PC-3 (cell line): ENCODE results near the gene TUBB2B. TPM values are rescaled to one million over a fixed set of nuclear protein-coding genes. Genes with fewer than 3 reads are reported as not detected.

Experiments
- ATAC-seq: fragments of 200-7000 bp; cut with Tn5 transposase; 2 replicates; pipeline ENCODE4 v1.9.1; 2020; ENCODE audit warnings: mild to moderate bottlenecking, moderate library complexity
- BruUV-seq: library from RNA; stranded (reverse); fragments of 400-500 nt; replicated peaks from 2 replicates; lab custom pipeline; 2021; lab: Mats Ljungman, UMichigan
- CTCF ChIA-PET: fragments of 300-600 bp; sonication (Branson Sonifier 250); formaldehyde crosslinking; loops from one replicate; lab custom pipeline; 2022; ENCODE audit warnings: antibody characterized with exemption; lab: Charles Lee
- POLR2A ChIA-PET: fragments of 300-600 bp; sonication (Branson Sonifier 250); formaldehyde crosslinking; loops from one replicate; lab custom pipeline; 2022; ENCODE audit warnings: antibody characterized with exemption; ENCODE audit not compliant: unreplicated experiment; lab: Charles Lee
- DNase-seq: peaks from one replicate; pipeline ENCODE4 v3.0.0-alpha.2; 2015
- H2AFZ ChIP-seq: fragments of 300-600 bp; sonication (generic); 2 replicates; pipeline ENCODE4 v1.6.0; 2016; ENCODE audit warnings: antibody characterized with exemption, low read length
- H3F3A ChIP-seq: fragments of 300-600 bp; sonication (generic); one replicate; pipeline ENCODE4 v1.6.0; 2017; ENCODE audit warnings: antibody characterized with exemption, low read length, control low read depth, mild to moderate bottlenecking; ENCODE audit not compliant: unreplicated experiment
- H3K27ac ChIP-seq: fragments of 300-600 bp; sonication (generic); 2 replicates; pipeline ENCODE4 v1.5.1; 2016; ENCODE audit warnings: mild to moderate bottlenecking, low read length
- H3K27me3 ChIP-seq: fragments of 300-600 bp; sonication (generic); 2 replicates; pipeline ENCODE4 v1.6.1; 2016; ENCODE audit warnings: low read length, mixed read lengths
- H3K36me3 ChIP-seq: fragments of 300-600 bp; sonication (generic); 2 replicates; pipeline ENCODE4 v1.6.1; 2016; ENCODE audit warnings: low read depth, mixed run types, low read length, mixed read lengths
- H3K4me1 ChIP-seq: fragments of 300-600 bp; sonication (generic); 2 replicates; pipeline ENCODE4 v1.5.1; 2016; ENCODE audit warnings: low read length; ENCODE audit not compliant: insufficient read depth
- H3K4me2 ChIP-seq: fragments of 300-600 bp; sonication (generic); 2 replicates; pipeline ENCODE4 v1.6.0; 2016; ENCODE audit warnings: low read length
- H3K4me3 ChIP-seq: fragments of 300-600 bp; sonication (generic); 2 replicates; pipeline ENCODE4 v1.5.1; 2016; ENCODE audit warnings: mild to moderate bottlenecking, low read length, mixed read lengths
- H3K79me2 ChIP-seq: fragments of 300-600 bp; sonication (generic); 2 replicates; pipeline ENCODE4 v1.6.1; 2017; ENCODE audit warnings: low read length, mixed read lengths
- H3K9ac ChIP-seq: fragments of 300-600 bp; sonication (generic); 2 replicates; pipeline ENCODE4 v1.6.0; 2016; ENCODE audit warnings: mild to moderate bottlenecking, low read length
- H3K9me2 ChIP-seq: fragments of 300-600 bp; sonication (generic); replicated peaks from 2 replicates; pipeline ENCODE4 v1.6.1; 2016; ENCODE audit warnings: mixed run types, low read length, mixed read lengths
- H3K9me3 ChIP-seq: fragments of 300-600 bp; sonication (generic); 2 replicates; pipeline ENCODE4 v1.6.1; 2016; ENCODE audit warnings: low read length, mixed read lengths
- H4K20me1 ChIP-seq: fragments of 300-600 bp; sonication (generic); 2 replicates; pipeline ENCODE4 v1.6.1; 2016; ENCODE audit warnings: low read length, mixed read lengths
- EZH2 ChIP-seq: fragments of 300-600 bp; sonication (generic); IDR thresholded peaks from one replicate; pipeline ENCODE4 v1.6.1; 2017; ENCODE audit warnings: antibody characterized with exemption, mild to moderate bottlenecking, low read length; ENCODE audit not compliant: unreplicated experiment
- EZH2phosphoT487 ChIP-seq: fragments of 300-600 bp; sonication (generic); IDR thresholded peaks from 2 replicates; pipeline ENCODE4 v1.6.1; 2018; ENCODE audit warnings: mild to moderate bottlenecking, antibody characterized with exemption, low read length, borderline replicate concordance
- intact Hi-C: fragments of 100-400 bp; cut with micrococcal nuclease; formaldehyde crosslinking; loops from 2 replicates; pipeline ENCODE4 v1.9.0; 2023
- total RNA-seq: library from RNA; depleted of rRNA; stranded (reverse); fragments of >200 nt; gene quantifications from 2 replicates; pipeline ENCODE4 v1.2.3, GENCODE V29; 2014
- TF ChIP-seq, protein P1 (sequence below): fragments of 300-600 bp; sonication (generic); conservative IDR thresholded peaks from 2 replicates; pipeline ENCODE4 v1.5.1; 2017; ENCODE audit warnings: antibody characterized with exemption, low read depth, mild to moderate bottlenecking, low read length

Gene TUBB2B
- total RNA-seq, 1 experiment from 2014 or later, result 6.5 TPM

- H3K27me3 ChIP-seq, result no peaks in the 10 kb centered on the region
- H3K9me3 ChIP-seq, result no peaks in the 10 kb centered on the region
- no peaks in the 10 kb centered on the region for H3K4me1 ChIP-seq
- no peaks in the 10 kb centered on the region for H3K9me2 ChIP-seq
- no peak overlapping the region for H3K4me2 ChIP-seq
- no peak for ATAC-seq
- H2AFZ ChIP-seq, result no peak overlapping the region
- BruUV-seq, result no TSS peak
- intact Hi-C loops, result no loop called here
- DNase-seq, result no peak
- TF ChIP-seq EZH2phosphoT487 (no peak), EZH2 (no peak)
- TF ChIP-seq, protein P1, sequence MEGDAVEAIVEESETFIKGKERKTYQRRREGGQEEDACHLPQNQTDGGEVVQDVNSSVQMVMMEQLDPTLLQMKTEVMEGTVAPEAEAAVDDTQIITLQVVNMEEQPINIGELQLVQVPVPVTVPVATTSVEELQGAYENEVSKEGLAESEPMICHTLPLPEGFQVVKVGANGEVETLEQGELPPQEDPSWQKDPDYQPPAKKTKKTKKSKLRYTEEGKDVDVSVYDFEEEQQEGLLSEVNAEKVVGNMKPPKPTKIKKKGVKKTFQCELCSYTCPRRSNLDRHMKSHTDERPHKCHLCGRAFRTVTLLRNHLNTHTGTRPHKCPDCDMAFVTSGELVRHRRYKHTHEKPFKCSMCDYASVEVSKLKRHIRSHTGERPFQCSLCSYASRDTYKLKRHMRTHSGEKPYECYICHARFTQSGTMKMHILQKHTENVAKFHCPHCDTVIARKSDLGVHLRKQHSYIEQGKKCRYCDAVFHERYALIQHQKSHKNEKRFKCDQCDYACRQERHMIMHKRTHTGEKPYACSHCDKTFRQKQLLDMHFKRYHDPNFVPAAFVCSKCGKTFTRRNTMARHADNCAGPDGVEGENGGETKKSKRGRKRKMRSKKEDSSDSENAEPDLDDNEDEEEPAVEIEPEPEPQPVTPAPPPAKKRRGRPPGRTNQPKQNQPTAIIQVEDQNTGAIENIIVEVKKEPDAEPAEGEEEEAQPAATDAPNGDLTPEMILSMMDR, result no peak
- POLR2A ChIA-PET, result interaction anchor here (0.6 kb wide), 1 partner anchor 126 kb away, joined by 7 read pairs; no protein-coding TSS in a partner anchor
- no peak overlapping the region for H3K27ac ChIP-seq
- H4K20me1 ChIP-seq, result no peaks in the 10 kb centered on the region
- no peaks in the 10 kb centered on the region for H3K36me3 ChIP-seq
- no peaks in the 10 kb centered on the region for H3F3A ChIP-seq
- H3K4me3 ChIP-seq, result no peak overlapping the region
- CTCF ChIA-PET, result no interaction called here
- no peaks in the 10 kb centered on the region for H3K79me2 ChIP-seq
- no peak overlapping the region for H3K9ac ChIP-seq
Observed at GRCh38 chr6:3194535-3195419, 32.7 kb downstream of the TUBB2B start.

GRCh38 chr6:3193102-3193849, 34.2 kb downstream of the TUBB2B start:
- no peak overlapping the region for H3K4me2 ChIP-seq
- intact Hi-C loops, result no loop called here
- no peaks in the 10 kb centered on the region for H3K79me2 ChIP-seq
- H2AFZ ChIP-seq, result no peak overlapping the region
- H3K9me2 ChIP-seq, result no peaks in the 10 kb centered on the region
- H3K27me3 ChIP-seq, result no peaks in the 10 kb centered on the region
- POLR2A ChIA-PET, result no interaction called here
- no peak overlapping the region for H3K27ac ChIP-seq
- H3K4me3 ChIP-seq, result no peak overlapping the region
- ATAC-seq, result no peak
- no peak for TF ChIP-seq EZH2
- TF ChIP-seq EZH2phosphoT487, result no peak
- CTCF ChIA-PET, result no interaction called here
- H3K9ac ChIP-seq, result no peak overlapping the region
- no peak for DNase-seq
- no peaks in the 10 kb centered on the region for H3K9me3 ChIP-seq
- H4K20me1 ChIP-seq, result no peaks in the 10 kb centered on the region
- no peaks in the 10 kb centered on the region for H3F3A ChIP-seq
- no TSS peak for BruUV-seq
- H3K36me3 ChIP-seq, result no peaks in the 10 kb centered on the region
- no peaks in the 10 kb centered on the region for H3K4me1 ChIP-seq

GRCh38 chr6:3190779-3191178, 36.7 kb downstream of the TUBB2B start:
- TF ChIP-seq EZH2phosphoT487 (no peak), EZH2 (no peak)
- TF ChIP-seq, protein P1, result no peak
- Histone ChIP-seq H3K4me2 (no peak overlapping the region), H3K79me2 (no peaks in the 10 kb centered on the region), H4K20me1 (no peaks in the 10 kb centered on the region), H3K27me3 (no peaks in the 10 kb centered on the region), H3K4me1 (no peaks in the 10 kb centered on the region), H3K4me3 (no peak overlapping the region), H3K9me2 (no peaks in the 10 kb centered on the region), H2AFZ (no peak overlapping the region), H3K9ac (no peak overlapping the region), H3F3A (no peaks in the 10 kb centered on the region), H3K27ac (no peak overlapping the region), H3K9me3 (no peaks in the 10 kb centered on the region), H3K36me3 (no peaks in the 10 kb centered on the region)
- DNase-seq, result no peak
- POLR2A ChIA-PET, result no interaction called here
- BruUV-seq, result no TSS peak
- intact Hi-C loops, result no loop called here
- CTCF ChIA-PET, result no interaction called here
- ATAC-seq, result no peak
